ENCODE results near the gene PEX12.
"Not testable (repeated sequence)": the region's sequence is repeated elsewhere in the genome, so short reads cannot be mapped to it uniquely, and the experiment has no call there.

PEX12 gene

DNA sequence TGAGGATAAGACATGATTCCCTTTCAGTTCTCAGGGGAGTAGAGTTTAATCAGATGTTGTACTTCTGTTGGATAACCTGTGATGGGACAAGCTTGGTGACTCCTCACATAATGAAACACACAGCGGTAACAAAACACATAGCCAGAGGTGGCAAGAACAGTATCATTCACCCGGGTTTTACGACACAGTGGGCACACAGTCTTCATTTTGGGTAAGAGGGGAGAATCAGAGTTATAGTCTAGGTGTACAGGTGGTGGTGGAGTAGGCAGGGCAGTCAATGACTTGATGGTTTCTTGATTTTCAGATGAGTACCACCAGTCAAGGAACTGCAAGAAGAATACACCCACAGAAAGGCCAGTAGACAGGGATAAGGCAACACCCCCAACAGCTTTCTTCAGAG lies 2.6 kb downstream of the PEX12 start:
- DNase-seq: no peak

DNA sequence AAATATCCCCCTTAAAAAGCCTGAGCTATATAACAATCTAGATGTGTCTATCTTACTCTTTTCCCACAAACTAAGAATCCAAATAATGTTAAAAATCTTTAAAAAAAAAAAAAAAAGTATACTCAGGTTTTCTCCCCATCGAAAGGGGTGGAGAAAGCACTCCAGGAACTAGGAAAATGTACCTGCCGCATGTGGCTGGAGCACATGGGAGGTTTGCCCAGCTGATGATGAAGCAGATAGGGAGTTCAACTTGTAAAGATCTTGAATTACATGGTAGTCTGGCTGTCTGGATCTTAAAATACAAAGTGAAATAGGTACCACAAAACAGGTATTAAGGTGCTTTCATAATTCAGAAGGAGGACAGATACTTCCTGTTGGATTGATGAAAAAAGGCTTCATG lies 9.0 kb downstream of the PEX12 start:
- no peak for DNase-seq

GRCh38 chr17:35568561-35568960 lies 9.8 kb downstream of the PEX12 start:
- no peak for DNase-seq

DNA sequence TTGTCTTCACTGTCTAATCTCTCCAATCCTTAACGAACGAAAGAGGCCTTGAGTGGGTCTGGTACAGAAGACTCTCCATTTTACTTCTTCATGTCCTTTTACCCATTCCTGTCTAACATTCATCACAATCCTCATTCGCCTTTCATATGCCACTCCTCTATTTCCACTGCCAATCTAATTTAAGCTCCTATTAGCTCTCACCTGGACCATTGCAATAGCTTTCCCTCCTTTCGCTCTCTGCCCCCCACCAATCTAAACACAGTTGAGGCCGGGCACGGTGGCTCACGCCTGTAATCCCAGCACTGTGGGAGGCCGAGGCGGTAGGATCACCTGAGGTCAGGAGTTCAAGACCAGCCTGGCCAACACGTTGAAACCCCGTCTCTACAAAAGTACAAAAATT lies 11.4 kb downstream of the PEX12 start:
- DNase-seq: no peak

DNA sequence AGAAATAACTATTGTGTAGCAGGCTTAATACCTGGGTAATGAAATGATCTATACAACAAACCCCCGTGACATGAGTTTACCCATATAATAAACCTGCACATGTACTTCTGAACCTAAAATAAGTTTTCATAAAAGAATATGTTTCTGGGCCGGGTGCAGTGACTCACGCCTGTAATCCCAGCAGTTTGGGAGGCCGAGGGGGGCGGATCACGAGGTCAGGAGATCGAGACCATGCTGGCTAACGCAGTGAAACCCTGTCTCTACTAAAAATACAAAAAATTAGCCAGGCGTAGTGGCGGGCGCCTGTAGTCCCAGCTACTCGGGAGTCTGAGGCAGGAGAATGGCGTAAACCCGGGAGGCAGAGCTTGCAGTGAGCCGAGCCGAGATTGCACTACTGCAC lies 15.2 kb downstream of the PEX12 start:
- not testable (repeated sequence) for DNase-seq

- no peak for DNase-seq
Measured at GRCh38 chr17:35560703-35561102, 17.7 kb downstream of the PEX12 start, which contains the start of gene SLFN14. SLFN14 (minus strand) TSS chr17:35560819; CDS start chr17:35558062, 2,757 bp downstream.

DNA sequence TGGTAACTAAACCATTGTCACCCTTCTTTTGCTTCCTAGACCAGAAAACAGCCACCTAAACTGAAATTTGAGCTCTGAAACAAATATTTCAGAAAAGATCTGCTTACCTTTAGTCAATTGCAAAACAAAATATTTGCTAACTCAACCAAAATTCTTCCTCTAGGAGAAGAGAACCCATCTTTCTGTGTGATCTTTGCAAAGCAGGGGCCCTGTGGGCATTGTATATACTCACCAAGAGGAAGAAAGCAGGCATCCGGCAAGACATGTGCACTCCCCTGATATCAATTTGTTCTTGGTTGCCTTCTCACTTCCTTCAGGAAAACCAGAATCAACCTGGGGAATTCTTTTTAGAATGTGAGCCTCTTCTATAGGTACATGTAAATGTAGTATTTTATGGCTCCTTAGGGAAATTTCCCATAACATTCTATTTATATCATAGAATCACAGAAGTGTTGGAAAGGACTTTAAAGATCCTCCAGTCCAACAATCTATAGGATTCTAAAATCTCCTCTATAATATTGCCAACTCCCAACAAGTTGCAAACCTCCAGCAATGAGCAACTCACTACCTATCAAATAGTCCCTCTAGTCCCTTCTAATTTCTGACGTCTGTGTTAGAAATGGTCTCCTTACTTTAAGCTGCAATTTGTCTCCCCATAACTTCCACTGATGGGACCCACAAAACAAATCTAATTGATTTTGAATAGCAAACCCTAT lies 18.7 kb downstream of the PEX12 start:
- no peak for DNase-seq

DNA sequence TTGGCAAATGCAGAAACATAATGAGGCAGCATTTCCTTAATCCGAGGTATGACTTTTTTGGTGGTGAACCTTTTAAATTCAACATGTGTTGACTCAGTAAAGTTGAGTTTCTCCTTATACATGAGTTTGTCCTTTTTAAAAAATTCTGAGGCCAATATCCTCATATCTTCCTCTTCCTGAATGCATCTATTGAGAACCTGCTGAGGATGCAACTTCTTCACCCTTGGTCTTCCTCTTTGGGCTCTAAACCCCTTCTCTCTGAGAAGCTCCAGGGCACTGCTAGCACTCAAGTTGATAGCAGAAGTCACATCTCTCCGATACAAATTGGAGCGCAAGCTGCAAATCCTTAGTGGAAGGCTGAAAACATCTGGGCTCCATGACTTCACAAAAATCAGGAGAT lies 21.0 kb downstream of the PEX12 start:
- DNase-seq: no peak

GRCh38 chr17:35555691-35556090 lies 22.7 kb downstream of the PEX12 start:
- no peak for DNase-seq

- no peak for DNase-seq
Measured at GRCh38 chr17:35554668-35555067, 23.7 kb downstream of the PEX12 start.

DNA sequence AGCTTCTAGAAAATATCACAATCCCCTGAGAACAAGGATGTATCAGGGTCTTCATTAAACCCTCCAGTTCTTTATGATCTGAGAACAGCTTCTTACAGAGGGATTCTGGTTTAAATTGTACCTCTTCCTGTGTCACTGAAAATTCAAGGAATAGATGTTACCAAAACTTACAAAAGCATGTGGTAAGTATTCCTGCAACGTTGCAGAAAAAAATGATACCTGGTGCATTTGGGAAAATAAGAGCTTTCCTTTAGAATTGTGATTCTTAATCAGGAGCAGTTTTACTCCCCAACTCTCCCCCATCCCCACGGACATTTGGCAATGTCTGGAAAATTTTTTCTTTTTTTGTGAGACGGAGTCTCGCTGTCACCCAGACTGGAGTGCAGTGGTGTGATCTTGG lies 25.1 kb downstream of the PEX12 start:
- DNase-seq: no peak

DNA sequence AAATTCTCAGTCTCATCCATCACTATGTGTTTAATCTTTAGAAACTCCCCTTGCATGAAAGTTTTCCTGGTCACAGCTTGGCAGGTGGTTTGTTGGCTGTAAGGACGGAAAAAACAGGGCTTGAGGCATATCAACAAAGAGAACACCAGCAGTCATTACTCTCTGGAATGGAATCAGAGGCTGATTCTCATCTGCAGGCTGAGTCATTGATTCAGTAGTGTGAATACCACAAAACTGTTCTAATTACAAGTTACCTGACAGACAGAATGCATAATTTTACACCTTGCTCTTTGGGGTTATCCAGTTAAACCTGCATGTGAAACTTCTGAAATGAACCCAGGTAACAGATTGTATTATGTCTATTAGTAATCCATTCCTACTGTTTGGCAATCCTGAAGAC lies 29.4 kb downstream of the PEX12 start:
- no peak for DNase-seq

DNA sequence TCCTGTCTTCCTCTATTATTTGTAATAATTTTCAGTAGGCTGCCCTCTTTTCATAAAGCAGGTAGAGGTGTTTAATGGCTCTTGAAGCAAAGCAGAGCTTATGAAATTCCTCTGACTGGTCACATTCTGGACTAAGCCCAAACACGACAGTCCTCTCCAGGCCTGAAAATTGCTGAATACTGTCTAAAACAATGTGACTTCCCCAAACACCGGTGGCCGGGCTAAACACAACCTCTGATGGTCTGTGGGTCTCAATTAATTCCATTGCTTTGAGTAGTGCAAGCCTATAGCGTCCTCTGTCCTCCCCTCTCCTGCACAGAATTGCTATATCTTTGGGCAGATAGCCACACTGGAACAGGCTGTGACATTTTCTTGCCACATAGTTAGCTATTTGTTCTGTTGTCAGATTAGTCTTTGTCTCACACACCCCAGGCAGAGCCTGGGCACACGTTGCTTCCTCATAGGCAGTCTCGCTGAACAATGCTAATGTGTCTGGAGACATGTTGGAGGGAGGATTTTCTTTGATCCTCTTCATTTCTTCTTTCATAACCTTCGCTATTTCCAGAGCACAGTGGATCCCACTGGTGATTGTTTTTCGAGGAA lies 30.1 kb downstream of the PEX12 start:
- no peak for DNase-seq

DNA sequence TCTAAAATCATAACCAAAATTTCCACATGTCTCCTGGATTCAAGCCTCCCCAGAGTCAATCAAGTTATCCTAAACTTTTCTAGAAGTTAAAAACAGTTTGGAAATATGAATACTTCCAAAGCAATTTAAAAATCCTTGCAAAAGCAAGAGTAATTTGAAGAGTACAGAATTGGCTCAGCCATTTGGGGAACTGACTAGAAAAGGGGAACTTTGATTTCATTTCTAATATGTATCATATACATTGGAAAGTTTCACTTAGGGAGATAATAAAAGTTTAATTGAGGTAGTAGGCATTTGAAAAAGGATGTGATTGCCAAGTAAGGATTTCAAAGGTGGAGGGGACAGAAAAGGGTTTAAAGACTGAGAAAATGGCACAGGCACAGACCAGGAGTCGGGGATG lies 31.9 kb downstream of the PEX12 start:
- no peak for DNase-seq

DNA sequence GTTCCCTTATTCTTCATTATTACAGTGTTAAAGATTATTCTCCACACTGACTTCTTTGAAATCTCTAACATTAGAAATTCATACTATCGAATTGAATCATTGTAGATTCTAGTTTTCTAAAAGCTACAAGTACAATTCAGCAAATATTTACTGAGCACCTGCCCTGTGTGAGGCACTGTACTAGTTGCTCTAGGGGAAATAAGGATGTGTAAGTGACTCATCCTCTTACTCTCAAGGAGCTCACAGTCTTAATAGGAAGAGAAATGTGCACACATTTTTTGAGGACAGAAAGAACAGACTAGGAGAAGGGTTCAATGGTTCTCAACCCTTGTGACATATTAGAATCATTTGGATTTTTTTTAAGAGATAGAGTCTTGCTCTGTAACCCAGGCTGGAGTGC lies 33.2 kb downstream of the PEX12 start:
- no peak for DNase-seq

GRCh38 chr17:35543856-35544255 lies 34.5 kb downstream of the PEX12 start:
- no peak for DNase-seq

- DNase-seq: no peak
Measured at GRCh38 chr17:35542990-35543389, 35.4 kb downstream of the PEX12 start.

DNA sequence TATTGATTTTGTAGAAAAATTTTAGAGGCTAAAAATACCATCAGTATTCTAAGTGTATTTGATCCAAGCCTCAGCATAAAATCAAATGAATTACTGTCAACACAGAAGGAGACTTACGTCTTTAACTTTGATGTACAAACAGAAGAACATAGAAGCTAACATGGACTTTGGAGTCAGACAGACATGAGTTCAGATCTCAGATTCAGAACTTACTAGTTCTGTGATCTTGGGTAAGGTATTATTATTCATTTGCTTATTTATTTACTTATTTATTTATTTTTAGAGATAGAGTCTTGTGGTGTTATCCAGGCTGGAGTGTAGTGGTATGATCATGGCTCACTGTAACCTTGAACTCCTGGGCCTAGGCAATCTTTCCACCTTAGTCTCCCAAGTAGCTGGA lies 36.9 kb downstream of the PEX12 start:
- DNase-seq: no peak

- DNase-seq: no peak
Measured at GRCh38 chr17:35540589-35541404, 37.6 kb downstream of the PEX12 start.

GRCh38 chr17:35539659-35540026 lies 38.7 kb downstream of the PEX12 start:
- DNase-seq: no peak

GRCh38 chr17:35537601-35538141 lies 40.7 kb downstream of the PEX12 start, which contains the start of gene SLFN12L:
SLFN12L (minus strand) TSS chr17:35537678; CDS start chr17:35522364, 15,314 bp downstream.
- no peak for DNase-seq

- no peak for DNase-seq
Measured at GRCh38 chr17:35536664-35537171, 41.7 kb downstream of the PEX12 start.

GRCh38 chr17:35535406-35535805 lies 43.0 kb downstream of the PEX12 start:
- not testable (repeated sequence) for DNase-seq
